HG02943 (cell line): ENCODE measurements around the gene SNX5.
"Not testable (repeated sequence)": the region's sequence is repeated elsewhere in the genome, so short reads cannot be mapped to it uniquely, and the experiment has no call there.

Source experiments
- ATAC-seq: cut with Tn5 transposase; IDR thresholded peaks from one replicate; pipeline ENCODE4 v1.9.1; 2021; ENCODE audit warnings: mild to moderate bottlenecking, low read depth, moderate library complexity; ENCODE audit not compliant: unreplicated experiment

Gene SNX5

GRCh38 chr20:17961587-17961940, 7.0 kb downstream of the SNX5 start:
- no peak for ATAC-seq

DNA sequence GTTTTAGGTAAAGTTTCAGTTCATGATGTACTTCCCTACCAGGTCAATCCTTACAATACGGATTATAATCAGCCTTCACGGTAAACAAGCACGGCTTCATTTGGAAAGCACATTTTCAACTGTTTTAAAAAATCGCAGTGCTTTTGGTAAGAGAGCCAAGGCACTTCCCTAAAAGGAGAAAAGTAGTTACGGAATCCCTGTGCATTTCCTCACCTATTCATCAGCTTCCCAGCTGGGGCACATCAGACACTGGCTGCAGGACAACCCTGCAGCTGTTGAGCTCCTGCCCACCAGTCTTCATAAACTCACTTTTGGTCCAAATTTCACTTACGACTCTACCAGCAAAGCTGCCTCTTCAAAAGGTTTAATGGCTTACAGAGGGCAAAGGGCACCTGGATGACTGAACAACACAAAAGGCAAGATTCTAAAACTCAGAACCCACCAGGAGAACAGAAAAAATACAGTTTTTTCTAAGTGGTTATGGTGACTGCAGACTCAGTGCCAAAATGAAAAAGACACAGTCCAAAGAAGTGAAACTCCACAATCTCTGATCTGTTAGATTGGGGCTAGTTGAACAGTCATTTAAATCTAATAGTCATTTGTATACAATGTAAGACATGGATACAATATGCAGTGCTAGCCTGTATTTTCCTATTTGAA, 7.5 kb downstream of the SNX5 start:
- ATAC-seq = no peak

- not testable (repeated sequence) for ATAC-seq
Observed at GRCh38 chr20:17960400-17960885, 8.2 kb downstream of the SNX5 start.

- no peak for ATAC-seq
Observed at GRCh38 chr20:17959257-17959627, 9.4 kb downstream of the SNX5 start.

DNA sequence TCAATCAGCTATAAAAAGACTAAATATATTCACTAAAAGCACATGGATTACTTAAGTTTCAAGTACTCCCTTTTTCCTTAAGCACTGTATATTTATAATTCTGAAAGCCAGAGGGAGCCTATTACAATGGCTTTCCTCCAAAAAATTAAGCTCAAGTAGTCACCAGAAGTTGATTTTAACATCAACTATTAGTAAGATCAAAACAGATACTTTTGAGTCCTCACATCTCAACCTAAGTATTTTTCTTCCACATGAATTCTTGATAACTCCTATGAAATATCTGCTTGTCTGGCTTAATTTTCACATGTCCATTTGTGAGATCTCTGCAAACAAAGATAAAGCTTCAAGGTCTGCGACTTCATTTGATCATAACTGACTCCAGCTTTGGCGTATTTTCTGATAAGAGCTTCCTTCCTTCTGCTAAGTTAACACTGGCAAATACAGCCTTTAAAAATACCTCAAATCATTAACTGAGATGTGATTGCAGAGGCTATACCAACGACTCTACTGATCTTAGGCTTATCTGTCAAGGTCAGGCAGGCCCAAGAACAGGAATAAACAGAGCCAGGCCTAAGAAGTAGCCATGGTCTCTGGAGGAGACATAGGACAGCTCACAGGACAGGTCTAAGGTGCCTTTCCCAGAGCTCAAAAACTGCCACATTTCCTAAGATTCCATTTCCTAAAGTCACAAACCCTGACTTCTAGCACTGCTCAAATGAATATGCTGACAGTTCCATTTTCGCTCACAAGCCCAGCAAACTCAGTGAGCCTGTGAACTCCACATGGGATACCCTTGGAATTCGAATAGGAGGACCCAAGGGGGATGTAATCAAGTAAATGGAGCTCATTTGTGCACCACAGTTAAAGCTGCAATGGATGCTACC, 10.0 kb downstream of the SNX5 start:
- no peak for ATAC-seq

GRCh38 chr20:17957505-17958363, 10.9 kb downstream of the SNX5 start:
- ATAC-seq = no peak

DNA sequence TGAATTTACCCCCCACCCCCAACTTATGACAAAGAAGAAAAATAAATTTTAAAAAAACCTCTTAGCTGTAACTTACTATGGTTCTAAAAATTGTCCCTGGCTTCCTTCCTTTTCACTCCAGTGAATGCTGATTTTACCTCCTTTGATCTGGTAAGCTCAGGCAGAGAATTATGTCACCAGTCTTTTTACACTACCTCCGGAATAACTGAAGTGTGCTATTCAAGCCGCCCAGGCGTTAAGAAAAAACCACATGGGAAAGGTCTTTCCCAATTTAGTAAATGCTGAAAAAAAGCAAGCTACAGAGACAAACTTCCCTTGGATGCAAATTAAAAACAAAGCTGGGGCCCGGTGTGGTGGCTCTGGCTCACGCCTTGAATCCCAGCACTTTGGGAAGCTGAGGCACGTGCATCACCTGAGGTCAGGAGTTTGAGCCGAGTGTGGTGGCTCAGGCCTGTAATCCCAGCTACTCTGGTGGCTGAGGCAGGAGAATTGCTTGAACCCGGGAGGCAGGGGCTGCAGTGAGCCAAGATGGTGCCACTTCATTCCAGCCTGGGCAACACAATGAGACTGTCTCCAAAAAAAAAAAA, 12.4 kb downstream of the SNX5 start:
- ATAC-seq = no peak

DNA sequence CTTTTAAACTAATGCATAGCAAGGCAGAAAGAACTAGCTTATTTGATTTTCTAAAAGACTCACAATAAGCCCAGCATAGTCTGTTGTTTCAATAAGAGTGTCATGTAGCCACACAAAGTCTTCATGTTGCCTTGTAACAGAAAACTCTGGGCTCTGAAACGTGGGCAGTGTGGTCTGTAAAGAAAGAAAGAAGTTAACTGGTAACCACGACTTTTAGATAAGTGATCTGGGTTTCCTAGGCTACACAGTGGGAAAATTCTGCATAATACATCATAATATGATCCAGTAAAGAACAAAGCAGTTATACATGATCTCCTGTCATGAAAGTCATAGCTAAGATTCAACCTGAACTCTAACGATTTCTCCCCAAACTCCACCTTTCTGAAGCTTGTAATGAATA, 13.3 kb downstream of the SNX5 start:
- ATAC-seq = no peak

DNA sequence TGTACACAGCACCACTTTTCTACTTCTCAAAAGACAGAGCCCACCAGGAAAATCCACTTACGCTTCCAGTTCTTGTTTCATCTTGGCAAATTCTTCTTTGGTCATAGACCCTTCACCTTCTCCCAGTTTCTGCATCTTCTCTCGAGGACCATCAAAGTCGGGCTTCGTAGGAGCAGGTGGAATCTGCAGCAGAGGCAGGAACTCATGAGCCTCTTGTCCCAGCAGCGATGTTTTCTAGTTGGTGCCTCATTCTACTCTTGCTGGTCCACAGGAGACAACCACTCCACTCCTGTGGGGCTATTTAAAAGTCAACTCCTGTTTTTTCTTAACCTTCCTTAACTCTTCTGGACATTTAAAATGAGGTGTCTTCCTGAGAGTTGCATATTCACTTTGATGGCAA, 14.7 kb downstream of the SNX5 start:
- no peak for ATAC-seq

DNA sequence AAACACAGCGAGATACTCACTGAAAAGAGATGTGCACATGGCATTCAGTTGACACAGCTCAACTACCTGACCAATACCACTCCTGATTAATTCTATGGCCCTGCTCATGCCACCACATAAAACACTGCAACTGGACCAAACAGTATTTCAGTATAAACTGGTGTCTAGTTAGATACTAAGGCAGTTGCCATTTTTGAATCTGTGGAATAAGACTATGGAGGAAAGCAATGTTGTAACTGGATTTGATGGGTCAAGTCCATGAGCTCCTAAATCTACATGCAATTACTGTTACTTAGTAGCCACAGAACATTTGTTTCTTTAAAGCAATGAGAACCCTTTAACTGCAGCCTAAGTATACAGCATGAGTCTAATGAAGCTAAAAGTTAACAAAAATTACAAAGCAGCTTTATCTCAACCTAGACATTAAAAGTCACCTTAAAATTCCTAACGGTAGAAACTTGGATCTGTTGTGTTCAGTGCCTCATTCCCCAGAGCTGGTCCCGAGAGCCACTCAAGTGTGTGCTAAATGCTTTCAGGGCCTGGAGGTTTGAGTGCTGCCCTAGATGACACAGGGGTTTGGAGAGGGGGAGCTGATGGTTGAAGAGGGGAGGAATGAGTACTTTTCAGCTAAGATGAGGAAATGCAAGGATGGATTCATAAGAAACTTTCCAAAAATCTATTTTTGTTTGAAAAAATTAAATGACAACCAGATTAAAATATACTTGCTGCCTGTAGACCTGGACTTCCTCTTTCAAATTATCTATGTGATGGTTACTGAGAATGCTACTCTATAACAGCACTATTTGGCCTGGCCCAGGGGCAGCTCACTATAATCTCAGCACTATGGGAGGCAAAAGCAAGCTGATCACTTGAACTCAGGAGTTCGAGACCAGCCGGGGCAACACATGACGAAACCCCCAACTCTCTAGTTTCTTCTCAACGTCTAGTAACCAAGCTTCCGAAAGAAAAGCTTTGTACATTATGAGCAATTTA, 15.6 kb downstream of the SNX5 start:
- no peak for ATAC-seq

- no peak for ATAC-seq
Observed at GRCh38 chr20:17951323-17951722, 17.3 kb downstream of the SNX5 start.

- no peak for ATAC-seq
Observed at GRCh38 chr20:17950670-17951069, 17.9 kb downstream of the SNX5 start.

- ATAC-seq = no peak
Observed at GRCh38 chr20:17949899-17950298, 18.7 kb downstream of the SNX5 start.

DNA sequence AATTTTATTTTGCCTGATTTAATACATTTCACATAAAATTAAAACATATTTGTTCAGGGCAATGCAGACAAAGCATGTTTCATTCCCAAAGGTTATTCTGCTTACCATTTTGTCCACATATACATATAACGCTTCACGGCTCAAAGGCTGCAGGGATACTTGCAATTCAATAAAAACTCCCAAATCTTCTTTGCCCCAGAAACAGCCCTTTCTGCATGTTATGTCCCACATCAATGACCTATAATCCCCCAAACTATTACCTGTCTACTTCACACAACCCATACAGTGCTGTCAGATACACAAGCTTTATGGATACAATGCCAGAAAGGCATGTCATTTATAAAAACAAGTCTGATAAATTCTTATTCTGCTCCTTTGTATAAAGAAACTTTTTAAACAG, 20.2 kb downstream of the SNX5 start:
- no peak for ATAC-seq

- no peak for ATAC-seq
Observed at GRCh38 chr20:17947474-17947815, 21.1 kb downstream of the SNX5 start.

GRCh38 chr20:17946572-17947473, 21.8 kb downstream of the SNX5 start:
- ATAC-seq = no peak

DNA sequence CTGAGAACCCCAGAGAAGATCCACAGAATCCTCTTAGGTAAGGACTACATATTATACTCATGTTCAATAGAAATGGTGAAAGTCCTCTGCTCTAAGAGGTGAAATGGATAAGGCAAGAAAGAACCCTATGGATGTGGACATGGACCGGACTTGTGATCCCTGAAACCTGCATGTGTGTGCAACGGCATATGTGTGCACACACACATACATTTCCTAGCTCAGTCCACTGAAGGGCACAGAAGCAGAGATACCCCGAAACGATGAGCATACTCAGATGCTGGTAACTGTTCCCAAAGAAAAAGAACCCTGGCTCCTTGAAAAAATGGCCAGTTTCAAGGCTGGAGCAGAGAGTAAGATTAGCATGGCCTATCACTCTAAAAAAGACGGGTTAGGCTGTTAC, 22.6 kb downstream of the SNX5 start:
- no peak for ATAC-seq

GRCh38 chr20:17944854-17945474, 23.6 kb downstream of the SNX5 start:
- no peak for ATAC-seq
